ENCODE measurements around the gene CMC2. TPM values are rescaled to one million over a fixed set of nuclear protein-coding genes. Genes with fewer than 3 reads are reported as not detected.

CMC2 gene
- total RNA-seq, 5 donors from 2014 or later (not counting 1 experiment from before 2014, with no cell fraction given) = 29.9 to 56.1 (median 38.1) TPM

DNA sequence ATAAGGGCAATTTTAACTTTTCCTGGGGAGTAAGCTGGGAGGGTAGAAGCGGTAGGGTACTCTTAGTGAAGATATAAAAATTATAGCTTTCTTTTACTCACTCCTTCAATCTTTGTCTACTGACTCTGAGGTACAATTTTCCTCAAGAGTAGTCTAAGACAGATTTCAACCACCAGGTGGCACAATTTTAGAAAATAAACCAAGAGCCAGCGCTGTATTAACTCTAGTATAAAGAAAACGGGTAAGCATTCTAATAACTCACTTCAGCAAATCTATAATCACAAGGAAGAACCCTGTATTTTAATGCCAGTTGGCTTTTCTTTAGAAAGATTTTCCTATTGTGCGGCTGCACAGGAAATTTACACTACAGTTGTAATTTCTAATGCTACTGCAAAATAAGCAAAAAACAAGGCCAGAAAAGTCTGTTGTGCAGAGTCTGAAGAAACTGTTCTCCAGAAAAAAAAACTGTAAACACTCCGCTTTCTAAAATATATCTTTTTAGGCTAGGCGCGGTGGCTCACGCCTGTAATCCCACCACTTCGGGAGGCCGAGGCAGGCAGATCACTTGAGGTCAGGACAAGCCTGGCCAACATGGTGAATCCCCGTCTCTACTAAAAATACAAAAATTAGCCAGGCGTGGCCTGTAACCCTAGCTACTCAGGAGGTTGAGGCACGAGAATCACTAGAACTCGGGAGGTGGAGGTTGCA is 1.9 kb downstream of the CMC2 start:
- H3K4me1 ChIP-seq (ENCODE audit: control insufficient read depth in 1 of 2, extremely low read depth in 1 of 2, insufficient read depth in 2 of 2, low read length in 2 of 2) = peaks cover 11 to 29% of the 10 kb centered on the region in 2 experiments
- no peaks in the 10 kb centered on the region for H3K9me3 ChIP-seq
- Mint-ChIP-seq H3K4me1 (peaks cover 53 to 65% (median 65%) of the 10 kb centered on the region in 3 donors), H3K27me3 (no peaks in the 10 kb centered on the region), H3K9me3 (no peaks in the 10 kb centered on the region), H3K36me3 (peaks cover 8% of the 10 kb centered on the region), H3K4me3 (peak overlapping the region; percentile 68 to 88 (median 78)), H3K27ac (peak overlapping the region; percentile 82 to 93)
- DNase-seq (peak in 14 of 35 experiments; percentile 11 to 80 (median 25)), ATAC-seq (replicated peaks in 1 of 4) (no peak)
- H3K4me3 ChIP-seq (ENCODE audit: control insufficient read depth in 1 of 2, extremely low read depth in 1 of 2, low read length in 1 of 2) = peak overlapping the region in 1 of 2 donors; percentile 83
- H3K27me3 ChIP-seq (replicated peaks in 1 of 2; ENCODE audit: control insufficient read depth in 2 of 2, extremely low read depth in 1 of 2, insufficient read depth in 2 of 2, low read length in 1 of 2) = no peaks in the 10 kb centered on the region
- no peaks in the 10 kb centered on the region for H3K36me3 ChIP-seq (ENCODE audit: control insufficient read depth in 2 of 2, extremely low read depth in 1 of 2, insufficient read depth in 1 of 2, low read length in 1 of 2)
- WGBS (ENCODE audit: insufficient coverage) = 53% methylated on average over 4 of the region's 14 CpGs
- CTCF ChIA-PET = interaction anchor here (0.5 to 4.9 kb wide), 20 partner anchors 8 to 90 kb away, joined by 3 to 29 read pairs (median 5); partner anchors contain the start of gene ATMIN (in 2 of the 2)
- H3K27ac ChIP-seq (ENCODE audit: low read length) = peak overlapping the region; percentile 79
- POLR2A ChIA-PET = interaction anchor here (0.6 to 0.7 kb wide), 5 partner anchors 11 to 1399 kb away, joined by 3 to 6 read pairs (median 3); no protein-coding TSS in a partner anchor

DNA sequence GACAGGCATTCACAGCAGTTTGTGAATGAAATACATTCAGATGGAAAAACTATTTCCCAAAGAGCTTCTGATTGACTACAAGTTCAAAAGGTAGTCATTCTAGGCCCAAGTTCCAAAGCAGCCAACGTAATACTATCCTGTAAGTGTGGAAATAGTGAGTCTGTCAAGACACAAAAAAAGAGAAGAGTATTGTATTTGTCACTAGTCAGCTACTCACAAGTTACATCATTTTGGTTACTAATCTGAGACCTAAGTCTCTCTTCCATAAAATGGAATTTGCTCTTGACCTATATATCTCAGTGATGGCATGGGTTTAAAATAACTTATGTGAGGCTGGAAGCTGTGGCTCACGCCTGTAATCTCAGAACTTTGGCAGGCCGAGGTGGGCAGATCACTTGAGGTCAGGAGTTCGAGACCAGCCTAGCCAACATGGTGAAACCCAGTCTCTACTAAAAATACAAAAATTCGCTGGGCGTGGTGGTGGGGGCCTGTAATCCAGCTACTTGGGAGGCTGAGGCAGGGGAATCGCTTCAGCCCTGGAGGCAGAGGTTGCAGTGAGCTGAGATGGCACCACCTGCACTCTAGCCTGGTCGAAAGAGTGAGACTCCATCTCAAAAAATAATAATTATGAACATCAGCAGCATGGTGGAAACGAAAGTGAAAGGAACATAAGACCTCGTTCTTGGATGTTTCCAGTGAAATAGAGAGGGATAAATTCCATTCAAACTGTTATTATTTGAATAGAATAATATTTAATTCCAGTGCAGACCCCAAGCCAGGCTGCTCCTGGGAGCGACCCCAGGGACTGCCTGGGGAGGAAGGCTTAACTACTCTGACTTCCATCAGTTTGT is 2.9 kb downstream of the CMC2 start:
- peak overlapping the region in 1 of 2 donors; percentile 83 for H3K4me3 ChIP-seq (ENCODE audit: control insufficient read depth in 1 of 2, extremely low read depth in 1 of 2, low read length in 1 of 2)
- ChIA-PET POLR2A (interaction anchor here (0.6 to 0.7 kb wide), 3 partner anchors 10 to 1398 kb away, joined by 3 to 4 read pairs (median 3); no protein-coding TSS in a partner anchor), CTCF (interaction anchor here (0.5 to 2.2 kb wide), 24 partner anchors 7 to 91 kb away, joined by 3 to 10 read pairs (median 4); partner anchors contain the start of genes ATMIN (in 2 of the 2) and C16orf46 (in 1 of the 2))
- no peaks in the 10 kb centered on the region for H3K36me3 ChIP-seq (ENCODE audit: control insufficient read depth in 2 of 2, extremely low read depth in 1 of 2, insufficient read depth in 1 of 2, low read length in 1 of 2)
- WGBS (ENCODE audit: insufficient coverage) = 58% methylated on average over 4 of the region's 11 CpGs
- H3K27ac ChIP-seq (ENCODE audit: low read length) = peak overlapping the region; percentile 79
- Mint-ChIP-seq H3K9me3 (no peaks in the 10 kb centered on the region), H3K4me3 (peak overlapping the region; percentile 68 to 88 (median 78)), H3K36me3 (peaks cover 13% of the 10 kb centered on the region), H3K27me3 (no peaks in the 10 kb centered on the region), H3K27ac (peak overlapping the region; percentile 82 to 93), H3K4me1 (peaks cover 63 to 75% (median 74%) of the 10 kb centered on the region in 3 donors)
- peaks cover 11 to 29% of the 10 kb centered on the region in 2 experiments for H3K4me1 ChIP-seq (ENCODE audit: control insufficient read depth in 1 of 2, extremely low read depth in 1 of 2, insufficient read depth in 2 of 2, low read length in 2 of 2)
- DNase-seq (peak in 2 of 35 experiments; percentile 8 to 42), ATAC-seq (replicated peaks in 1 of 4) (no peak)
- H3K9me3 ChIP-seq = no peaks in the 10 kb centered on the region
- no peaks in the 10 kb centered on the region for H3K27me3 ChIP-seq (replicated peaks in 1 of 2; ENCODE audit: control insufficient read depth in 2 of 2, extremely low read depth in 1 of 2, insufficient read depth in 2 of 2, low read length in 1 of 2)

DNA sequence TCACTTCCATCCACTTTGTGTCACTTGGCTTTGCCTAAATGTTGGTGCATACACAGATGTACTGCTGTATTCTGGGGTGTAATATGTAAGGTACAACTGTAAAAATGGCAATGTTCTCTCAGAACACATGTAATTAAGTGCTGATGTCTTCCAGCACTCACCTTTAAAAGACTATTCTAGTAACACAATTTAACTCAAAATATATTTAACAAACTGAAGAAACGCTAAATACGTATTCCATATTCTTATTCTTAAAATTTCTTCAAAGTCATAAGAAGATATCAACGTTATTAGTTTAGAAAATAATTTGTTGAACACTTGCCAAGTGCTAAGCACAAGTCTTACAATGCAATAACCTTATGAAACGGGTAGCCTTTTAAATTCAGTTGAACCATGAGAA is 3.6 kb downstream of the CMC2 start:
- H3K4me3 Mint-ChIP-seq = peak overlapping the region in 2 of 3 donors; percentile 78 to 88
- H3K27ac Mint-ChIP-seq = peak overlapping the region; percentile 82 to 93
- peaks cover 11 to 27% of the 10 kb centered on the region in 2 experiments for H3K4me1 ChIP-seq (ENCODE audit: control insufficient read depth in 1 of 2, extremely low read depth in 1 of 2, insufficient read depth in 2 of 2, low read length in 2 of 2)
- H3K27ac ChIP-seq (ENCODE audit: low read length) = peak overlapping the region; percentile 79
- POLR2A ChIA-PET = interaction anchor here in 1 of 2 donors (1.5 kb wide), 1 partner anchor 28 kb away, joined by 4 read pairs; no protein-coding TSS in a partner anchor
- no peaks in the 10 kb centered on the region for H3K27me3 Mint-ChIP-seq
- no peaks in the 10 kb centered on the region for H3K9me3 ChIP-seq
- no peaks in the 10 kb centered on the region for H3K27me3 ChIP-seq (replicated peaks in 1 of 2; ENCODE audit: control insufficient read depth in 2 of 2, extremely low read depth in 1 of 2, insufficient read depth in 2 of 2, low read length in 1 of 2)
- CTCF ChIA-PET = interaction anchor here in 1 of 2 donors (0.8 to 2.2 kb wide), 5 partner anchors 10 to 74 kb away, joined by 3 to 10 read pairs (median 6); partner anchors contain the start of genes ATMIN and C16orf46
- 71% methylated on average over 1 of the region's 4 CpGs for WGBS (ENCODE audit: insufficient coverage)
- no peak overlapping the region for H3K4me3 ChIP-seq (ENCODE audit: control insufficient read depth in 1 of 2, extremely low read depth in 1 of 2, low read length in 1 of 2)
- no peak for ATAC-seq (replicated peaks in 1 of 4)
- H3K36me3 Mint-ChIP-seq = peaks cover 13% of the 10 kb centered on the region
- peaks cover 66 to 83% (median 76%) of the 10 kb centered on the region in 3 donors for H3K4me1 Mint-ChIP-seq
- no peaks in the 10 kb centered on the region for H3K9me3 Mint-ChIP-seq
- no peak for DNase-seq
- H3K36me3 ChIP-seq (ENCODE audit: control insufficient read depth in 2 of 2, extremely low read depth in 1 of 2, insufficient read depth in 1 of 2, low read length in 1 of 2) = no peaks in the 10 kb centered on the region

DNA sequence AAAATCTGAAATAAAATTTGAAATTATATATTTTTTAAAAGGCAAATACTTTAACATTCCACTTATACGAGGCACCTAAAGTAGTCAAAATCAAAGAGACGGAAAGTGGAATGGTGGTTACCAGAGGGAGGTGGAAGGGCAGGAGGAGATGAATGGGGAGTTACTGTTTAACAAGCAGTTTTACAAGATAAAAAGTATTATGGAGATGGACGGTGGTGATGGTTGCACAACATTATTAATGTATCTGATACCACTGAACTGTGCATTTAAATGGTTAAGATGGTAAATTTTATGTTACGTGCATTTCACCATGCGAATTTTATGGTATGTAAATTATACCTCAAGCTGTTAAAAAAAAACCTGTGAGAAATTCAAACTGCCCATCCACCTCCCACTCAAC is 5.4 kb downstream of the CMC2 start:
- no peak overlapping the region for H3K4me3 ChIP-seq (ENCODE audit: control insufficient read depth in 1 of 2, extremely low read depth in 1 of 2, low read length in 1 of 2)
- no peak for ATAC-seq (replicated peaks in 1 of 4)
- POLR2A ChIA-PET = interaction anchor here in 1 of 2 donors (1.5 kb wide), 1 partner anchor 27 kb away, joined by 4 read pairs; no protein-coding TSS in a partner anchor
- no peak for DNase-seq
- H3K27ac ChIP-seq (ENCODE audit: low read length) = no peak overlapping the region
- CTCF ChIA-PET = interaction anchor here in 1 of 2 donors (0.9 to 2.6 kb wide), 3 partner anchors 34 to 75 kb away, joined by 4 to 6 read pairs (median 6); partner anchors contain the start of genes ATMIN and C16orf46
- Mint-ChIP-seq H3K27ac (no peak overlapping the region), H3K36me3 (peaks cover 13% of the 10 kb centered on the region), H3K9me3 (no peaks in the 10 kb centered on the region), H3K4me3 (no peak overlapping the region), H3K27me3 (no peaks in the 10 kb centered on the region), H3K4me1 (peaks cover 76 to 91% (median 87%) of the 10 kb centered on the region in 3 donors)
- 100% methylated on average over 1 of the region's 5 CpGs for WGBS (ENCODE audit: insufficient coverage)
- H3K9me3 ChIP-seq = no peaks in the 10 kb centered on the region
- H3K4me1 ChIP-seq (ENCODE audit: control insufficient read depth in 1 of 2, extremely low read depth in 1 of 2, insufficient read depth in 2 of 2, low read length in 2 of 2) = peaks cover 21 to 25% of the 10 kb centered on the region in 2 experiments
- H3K36me3 ChIP-seq (ENCODE audit: control insufficient read depth in 2 of 2, extremely low read depth in 1 of 2, insufficient read depth in 1 of 2, low read length in 1 of 2) = no peaks in the 10 kb centered on the region
- no peaks in the 10 kb centered on the region for H3K27me3 ChIP-seq (replicated peaks in 1 of 2; ENCODE audit: control insufficient read depth in 2 of 2, extremely low read depth in 1 of 2, insufficient read depth in 2 of 2, low read length in 1 of 2)

DNA sequence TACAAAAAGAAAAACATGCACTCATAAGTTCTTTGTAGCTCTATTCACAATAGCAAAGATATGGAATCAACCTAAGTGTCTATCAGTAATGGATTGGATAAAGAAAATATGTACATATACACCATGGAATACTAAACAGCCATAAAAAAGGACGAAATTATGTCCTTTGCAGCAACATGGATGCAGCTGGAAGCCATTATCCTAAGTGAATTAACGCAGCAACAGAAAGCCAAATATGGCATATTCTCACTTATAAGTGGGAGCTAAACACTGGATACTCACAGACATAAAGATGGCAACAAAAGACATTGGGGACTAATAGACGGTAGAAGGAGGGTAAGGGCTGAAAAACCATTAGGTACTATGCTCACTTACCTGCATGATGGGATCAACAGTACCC is 5.8 kb downstream of the CMC2 start:
- whole genome bisulfite sequencing (ENCODE audit: insufficient coverage) = 100% methylated on average over 1 of the region's 3 CpGs
- Mint-ChIP-seq H3K36me3 (peaks cover 13% of the 10 kb centered on the region), H3K4me1 (peaks cover 72 to 92% (median 86%) of the 10 kb centered on the region in 3 donors), H3K27ac (no peak overlapping the region), H3K9me3 (no peaks in the 10 kb centered on the region), H3K27me3 (no peaks in the 10 kb centered on the region), H3K4me3 (no peak overlapping the region)
- Histone ChIP-seq H3K27me3 (replicated peaks in 1 of 2; ENCODE audit: control insufficient read depth in 2 of 2, extremely low read depth in 1 of 2, insufficient read depth in 2 of 2, low read length in 1 of 2) (no peaks in the 10 kb centered on the region), H3K9me3 (no peaks in the 10 kb centered on the region), H3K27ac (ENCODE audit: low read length) (no peak overlapping the region), H3K36me3 (ENCODE audit: control insufficient read depth in 2 of 2, extremely low read depth in 1 of 2, insufficient read depth in 1 of 2, low read length in 1 of 2) (no peaks in the 10 kb centered on the region), H3K4me3 (ENCODE audit: control insufficient read depth in 1 of 2, extremely low read depth in 1 of 2, low read length in 1 of 2) (no peak overlapping the region), H3K4me1 (ENCODE audit: control insufficient read depth in 1 of 2, extremely low read depth in 1 of 2, insufficient read depth in 2 of 2, low read length in 2 of 2) (peaks cover 19 to 25% of the 10 kb centered on the region in 2 experiments)
- ChIA-PET POLR2A (no interaction called here), CTCF (interaction anchor here (0.6 to 2.6 kb wide), 3 partner anchors 34 to 77 kb away, joined by 3 to 6 read pairs (median 3); no protein-coding TSS in a partner anchor)
- no peak for DNase-seq
- ATAC-seq (replicated peaks in 1 of 4) = no peak

All from T-cell (primary cell).